PFSK-1 (cell line): ENCODE data around the gene TXN.

Source experiments
- SIN3A ChIP-seq: IDR thresholded peaks from 2 replicates; pipeline ENCODE4 v1.6.1; 2012; ENCODE audit warnings: mild to moderate bottlenecking, low read length, moderate library complexity, borderline replicate concordance; ENCODE audit not compliant: insufficient read depth
- TF ChIP-seq, protein P1 (sequence below), 2 experiments: IDR thresholded peaks; 2 replicates each; pipeline versions ENCODE4 v1.6.1 to v1.8.0; 2011 to 2012; ENCODE audit warnings: low read depth in 2 of 2, low read length in 2 of 2, control low read depth in 1 of 2, inconsistent platforms in 1 of 2, mild to moderate bottlenecking in 1 of 2, moderate library complexity in 1 of 2; ENCODE audit not compliant: insufficient read depth in 1 of 2

GRCh38 chr9:110256380-110257096 is at the start of gene TXN:
- TF ChIP-seq, protein P1, sequence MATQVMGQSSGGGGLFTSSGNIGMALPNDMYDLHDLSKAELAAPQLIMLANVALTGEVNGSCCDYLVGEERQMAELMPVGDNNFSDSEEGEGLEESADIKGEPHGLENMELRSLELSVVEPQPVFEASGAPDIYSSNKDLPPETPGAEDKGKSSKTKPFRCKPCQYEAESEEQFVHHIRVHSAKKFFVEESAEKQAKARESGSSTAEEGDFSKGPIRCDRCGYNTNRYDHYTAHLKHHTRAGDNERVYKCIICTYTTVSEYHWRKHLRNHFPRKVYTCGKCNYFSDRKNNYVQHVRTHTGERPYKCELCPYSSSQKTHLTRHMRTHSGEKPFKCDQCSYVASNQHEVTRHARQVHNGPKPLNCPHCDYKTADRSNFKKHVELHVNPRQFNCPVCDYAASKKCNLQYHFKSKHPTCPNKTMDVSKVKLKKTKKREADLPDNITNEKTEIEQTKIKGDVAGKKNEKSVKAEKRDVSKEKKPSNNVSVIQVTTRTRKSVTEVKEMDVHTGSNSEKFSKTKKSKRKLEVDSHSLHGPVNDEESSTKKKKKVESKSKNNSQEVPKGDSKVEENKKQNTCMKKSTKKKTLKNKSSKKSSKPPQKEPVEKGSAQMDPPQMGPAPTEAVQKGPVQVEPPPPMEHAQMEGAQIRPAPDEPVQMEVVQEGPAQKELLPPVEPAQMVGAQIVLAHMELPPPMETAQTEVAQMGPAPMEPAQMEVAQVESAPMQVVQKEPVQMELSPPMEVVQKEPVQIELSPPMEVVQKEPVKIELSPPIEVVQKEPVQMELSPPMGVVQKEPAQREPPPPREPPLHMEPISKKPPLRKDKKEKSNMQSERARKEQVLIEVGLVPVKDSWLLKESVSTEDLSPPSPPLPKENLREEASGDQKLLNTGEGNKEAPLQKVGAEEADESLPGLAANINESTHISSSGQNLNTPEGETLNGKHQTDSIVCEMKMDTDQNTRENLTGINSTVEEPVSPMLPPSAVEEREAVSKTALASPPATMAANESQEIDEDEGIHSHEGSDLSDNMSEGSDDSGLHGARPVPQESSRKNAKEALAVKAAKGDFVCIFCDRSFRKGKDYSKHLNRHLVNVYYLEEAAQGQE (IDR thresholded peaks at IDR 0.05; ENCODE audit: insufficient read depth in 1 of 2, low read depth in 2 of 2, low read length in 2 of 2), result no peak
- TF ChIP-seq SIN3A, result no peak
